Muscle layer of colon (tissue), 2 donors: Measurements from ENCODE around the gene RORC.

Experiments used
- H3K27ac ChIP-seq: one replicate; pipeline ENCODE4 v1.7.0; 2013; ENCODE audit warnings: low read depth, mild to moderate bottlenecking, low read length, moderate library complexity
- H3K27me3 ChIP-seq, 2 donors: one replicate each; pipeline ENCODE4 v1.7.0; 2013; ENCODE audit warnings: low read length in 2 of 2, mild to moderate bottlenecking in 2 of 2; ENCODE audit not compliant: insufficient read depth in 2 of 2, control insufficient read depth in 1 of 2
- H3K36me3 ChIP-seq: one replicate; pipeline ENCODE4 v1.7.0; 2013; ENCODE audit warnings: mild to moderate bottlenecking, low read length; ENCODE audit not compliant: insufficient read depth
- H3K4me1 ChIP-seq: one replicate; pipeline ENCODE4 v1.7.0; 2013; ENCODE audit warnings: mild to moderate bottlenecking, low read length; ENCODE audit not compliant: insufficient read depth
- H3K4me3 ChIP-seq, 2 donors: one replicate each; pipeline ENCODE4 v1.7.0; 2013; ENCODE audit warnings: low read length in 2 of 2, low read depth in 1 of 2, mild to moderate bottlenecking in 1 of 2, moderate library complexity in 1 of 2
- H3K9ac ChIP-seq: one replicate; pipeline ENCODE4 v1.7.0; 2013; ENCODE audit warnings: low read length
- H3K9me3 ChIP-seq: one replicate; pipeline ENCODE4 v1.7.0; 2013; ENCODE audit warnings: mild to moderate bottlenecking, low read length
- donor health status: abdominal sarcoma.
- donor health status: Adenocarcinoma of cecum.

Gene RORC

GRCh38 chr1:151759241-151759640, 72.4 kb downstream of the RORC start:
- Histone ChIP-seq H3K36me3 (peaks cover 27% of the 10 kb centered on the region), H3K4me3 (no peak overlapping the region), H3K9me3 (no peaks in the 10 kb centered on the region), H3K27ac (no peak overlapping the region), H3K4me1 (peaks cover 6% of the 10 kb centered on the region), H3K9ac (no peak overlapping the region), H3K27me3 (no peaks in the 10 kb centered on the region)

- H3K27me3 ChIP-seq: no peaks in the 10 kb centered on the region
- H3K9ac ChIP-seq: no peak overlapping the region
- H3K9me3 ChIP-seq: no peaks in the 10 kb centered on the region
- peaks cover 22% of the 10 kb centered on the region for H3K36me3 ChIP-seq
- no peak overlapping the region for H3K27ac ChIP-seq
- H3K4me3 ChIP-seq: no peak overlapping the region
- no peaks in the 10 kb centered on the region for H3K4me1 ChIP-seq
These were observed 75.3 kb downstream of the RORC start for GRCh38 chr1:151756291-151756690.
